Right lobe of liver (tissue), 4 donors: ENCODE measurements around the gene KRTAP5-6.

Experiments used
- CTCF ChIP-seq, 4 donors: fragments of 200-600 bp in 3 of 4; fragments of 450-650 bp in 1 of 4; IDR thresholded peaks; one replicate each; pipeline versions ENCODE4 v1.5.1 to v1.8.0; 2016 to 2022; ENCODE audit warnings: antibody characterized with exemption in 4 of 4, mild to moderate bottlenecking in 2 of 4
- POLR2A ChIP-seq: fragments of 450-650 bp; IDR thresholded peaks from one replicate; pipeline ENCODE4 v1.6.1; 2017; ENCODE audit warnings: antibody characterized with exemption, mild to moderate bottlenecking
- donor health status: DM: no; HTN: no; CAD: no.
- donor health status: DM: no; HTN: no; CAD: no.
- donor health status: DM: no; HTN: yes; CAD: no.

- no peak for TF ChIP-seq POLR2A
- TF ChIP-seq CTCF (IDR thresholded peaks at IDR 0.05) = no peak
These were observed 37.5 kb upstream of the KRTAP5-6 start for GRCh38 chr11:1659506-1659905.
